AG08396 (cell line): ENCODE data around the gene ATP6V1F.

Source experiments
- DNase-seq: peaks from one replicate; pipeline ENCODE4 v3.0.0; 2012; ENCODE audit warnings: low spot score, mixed read lengths

The ATP6V1F gene

GRCh38 chr7:128848289-128849155 is 14.1 kb upstream of the ATP6V1F start:
- DNase-seq: no peak

- no peak for DNase-seq
These were observed 13.5 kb upstream of the ATP6V1F start for GRCh38 chr7:128849156-128849515.

GRCh38 chr7:128849804-128850490 is 12.7 kb upstream of the ATP6V1F start:
- DNase-seq: no peak

GRCh38 chr7:128852537-128853254 is 10.0 kb upstream of the ATP6V1F start:
- no peak for DNase-seq

- DNase-seq: no peak
These were observed 8.9 kb upstream of the ATP6V1F start for GRCh38 chr7:128853799-128854198.

- DNase-seq: no peak
These were observed 8.3 kb upstream of the ATP6V1F start for GRCh38 chr7:128854396-128854795.

GRCh38 chr7:128855559-128855958 is 7.1 kb upstream of the ATP6V1F start:
- DNase-seq: no peak

- DNase-seq: no peak
These were observed 6.5 kb upstream of the ATP6V1F start for GRCh38 chr7:128856001-128856718.

GRCh38 chr7:128858380-128859231 is 4.0 kb upstream of the ATP6V1F start:
- DNase-seq: no peak

GRCh38 chr7:128859232-128860157 is 3.2 kb upstream of the ATP6V1F start:
- DNase-seq: no peak

GRCh38 chr7:128860158-128861073 is 2.2 kb upstream of the ATP6V1F start:
- DNase-seq: peak; percentile 48

GRCh38 chr7:128861957-128862570 is 592 bp upstream of the ATP6V1F start:
- no peak for DNase-seq

GRCh38 chr7:128863433-128863989 is 855 bp downstream of the ATP6V1F start:
- DNase-seq: peak; percentile 83

- no peak for DNase-seq
These were observed 2.6 kb downstream of the ATP6V1F start for GRCh38 chr7:128865303-128865702.

- no peak for DNase-seq
These were observed 3.6 kb downstream of the ATP6V1F start for GRCh38 chr7:128865996-128866877.

- no peak for DNase-seq
These were observed 4.6 kb downstream of the ATP6V1F start for GRCh38 chr7:128867241-128867640.
